ENCODE results near the gene KCNF1.

- TF ChIP-seq CTCF (IDR thresholded peaks at IDR 0.05; ENCODE audit: low read depth, low read length, missing input control) (no peak), YY1 (IDR thresholded peaks at IDR 0.05) (no peak), REST (IDR thresholded peaks at IDR 0.05) (no peak), TAF1 (conservative IDR thresholded peaks at IDR 0.05) (no peak), EGR1 (IDR thresholded peaks at IDR 0.05; ENCODE audit: low read depth in 2 of 2) (no peak), FOXA1 (IDR thresholded peaks at IDR 0.05) (no peak), JUND (IDR thresholded peaks at IDR 0.05) (no peak), HNF4G (IDR thresholded peaks at IDR 0.05) (no peak), SP1 (IDR thresholded peaks at IDR 0.05) (no peak), ATF3 (IDR thresholded peaks at IDR 0.05) (no peak), ZBTB33 (IDR thresholded peaks at IDR 0.05) (no peak)
These were observed 22.7 kb downstream of the KCNF1 start for GRCh38 chr2:10934308-10934978.
